DMS 273 (cell line): ENCODE measurements around the gene ENC1.
"Not testable (repeated sequence)": the region's sequence is repeated elsewhere in the genome, so short reads cannot be mapped to it uniquely, and the experiment has no call there.

Experiments
- DNase-seq: peaks from one replicate; lab custom pipeline; 2025; ENCODE audit not compliant: unreplicated experiment; lab: John Stamatoyannopoulos, UW

ENC1 gene

GRCh38 chr5:74640450-74640953 is at the start of gene ENC1:
Gene ENC1, minus strand, starts transcription at chr5:74640728. Its CDS starts 4,243 bp downstream, at chr5:74636485.
- peak; percentile 97 for DNase-seq

- no peak for DNase-seq
Measured at GRCh38 chr5:74686962-74687751, 46.6 kb upstream of the ENC1 start.

- DNase-seq: no peak
Measured at GRCh38 chr5:74685979-74686631, 45.6 kb upstream of the ENC1 start.

- peak; percentile 93 for DNase-seq
Measured at GRCh38 chr5:74684900-74685851, 44.6 kb upstream of the ENC1 start, which contains the start of gene HEXB. Gene HEXB, plus strand, starts transcription at chr5:74685233. Its CDS starts 28 bp downstream, at chr5:74685261.

- DNase-seq: no peak
Measured at GRCh38 chr5:74679966-74680365, 39.4 kb upstream of the ENC1 start.

- DNase-seq: not testable (repeated sequence)
Measured at GRCh38 chr5:74679300-74679699, 38.8 kb upstream of the ENC1 start.

GRCh38 chr5:74678123-74678522 is 37.6 kb upstream of the ENC1 start:
- DNase-seq: not testable (repeated sequence)

GRCh38 chr5:74676466-74676865 is 35.9 kb upstream of the ENC1 start:
- not testable (repeated sequence) for DNase-seq

GRCh38 chr5:74673011-74673790 is 32.7 kb upstream of the ENC1 start:
- peak; percentile 86 for DNase-seq

- peak; percentile 37 for DNase-seq
Measured at GRCh38 chr5:74672215-74672877, 31.8 kb upstream of the ENC1 start.

GRCh38 chr5:74670396-74671038 is 30.0 kb upstream of the ENC1 start:
- no peak for DNase-seq

- no peak for DNase-seq
Measured at GRCh38 chr5:74669821-74670220, 29.3 kb upstream of the ENC1 start.

GRCh38 chr5:74667396-74667795 is 26.9 kb upstream of the ENC1 start:
- DNase-seq: no peak

GRCh38 chr5:74665816-74666215 is 25.3 kb upstream of the ENC1 start:
- DNase-seq: peak; percentile 49

- no peak for DNase-seq
Measured at GRCh38 chr5:74665273-74665672, 24.7 kb upstream of the ENC1 start.

- DNase-seq: no peak
Measured at GRCh38 chr5:74664551-74664950, 24.0 kb upstream of the ENC1 start.

GRCh38 chr5:74660873-74661272 is 20.3 kb upstream of the ENC1 start:
- peak; percentile 29 for DNase-seq

- no peak for DNase-seq
Measured at GRCh38 chr5:74660140-74660539, 19.6 kb upstream of the ENC1 start.

GRCh38 chr5:74659172-74659571 is 18.6 kb upstream of the ENC1 start:
- DNase-seq: no peak
